Fibroblast of skin of back (primary cell): ENCODE data around the gene RBPJ.
A peak's percentile ranks its signal among the peaks of the same experiment; 100 is the strongest.
"Not testable (repeated sequence)": the region's sequence is repeated elsewhere in the genome, so short reads cannot be mapped to it uniquely, and the experiment has no call there.

Experiments
- DNase-seq: peaks from one replicate; pipeline ENCODE4 v3.0.0-alpha.2; 2013

Gene RBPJ

DNA sequence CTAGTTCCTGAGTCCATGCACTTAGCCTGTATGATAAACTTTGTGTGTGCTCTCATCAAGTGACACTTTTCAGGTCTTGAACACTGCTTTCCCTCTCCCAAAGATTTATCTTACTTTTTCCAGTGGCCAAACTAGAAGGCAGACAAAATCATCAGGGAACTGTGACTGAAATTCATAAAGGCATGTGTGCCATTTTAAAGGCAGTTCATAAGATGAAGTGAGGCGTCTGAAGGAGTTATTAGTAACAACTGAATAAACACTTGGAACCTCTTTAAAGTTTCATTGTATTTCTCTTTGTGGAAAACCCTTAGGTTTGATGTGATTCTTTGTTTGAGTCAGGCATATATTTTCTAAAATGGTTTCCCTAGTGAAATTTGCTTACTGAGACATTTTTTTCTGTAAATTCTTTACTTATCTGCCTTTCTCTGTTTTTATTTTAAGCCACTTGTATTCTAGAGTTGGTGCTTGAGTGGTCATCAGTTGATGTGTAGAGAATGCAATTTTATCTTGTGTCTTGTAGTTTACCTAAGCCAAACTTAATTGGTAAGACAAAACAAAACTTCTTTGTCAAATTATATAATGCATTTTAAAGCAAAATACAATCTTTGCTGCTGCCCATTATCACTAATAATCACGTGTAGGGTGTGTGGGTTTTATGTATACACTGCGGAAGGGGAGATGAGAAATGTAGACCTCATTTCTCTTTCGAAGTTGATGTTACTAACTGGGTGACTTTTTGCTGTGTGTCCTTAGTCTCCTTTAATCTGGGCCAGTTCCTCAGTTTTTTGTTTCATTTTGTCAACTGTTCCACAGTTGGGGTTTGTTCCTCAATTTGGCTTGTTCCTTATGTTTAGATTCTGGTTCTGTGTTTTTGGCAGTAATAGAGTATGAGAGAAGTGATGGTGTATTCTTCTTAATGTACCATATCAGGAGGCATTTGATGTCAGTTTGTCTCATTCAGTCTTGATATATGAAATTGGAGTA is 56.8 kb downstream of the RBPJ start:
- DNase-seq: no peak

DNA sequence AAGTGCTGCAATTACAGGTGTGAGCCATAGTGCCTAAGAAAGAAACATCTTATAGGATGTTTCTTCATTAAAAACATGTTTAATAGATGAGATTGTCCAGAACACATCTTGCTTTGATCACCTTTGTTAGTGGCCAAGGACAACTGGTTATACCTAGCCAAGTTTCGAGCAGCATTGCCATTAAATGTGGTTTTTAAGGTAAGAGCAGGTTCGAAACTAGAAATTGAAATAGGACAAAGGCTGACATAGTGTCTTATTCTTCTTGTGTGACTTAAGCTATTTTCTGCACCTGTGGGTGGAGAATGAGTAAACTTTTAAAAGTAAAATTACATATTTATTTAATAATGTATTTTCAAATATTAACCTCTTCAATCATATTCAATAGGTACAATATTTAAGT is 59.0 kb downstream of the RBPJ start:
- no peak for DNase-seq

DNA sequence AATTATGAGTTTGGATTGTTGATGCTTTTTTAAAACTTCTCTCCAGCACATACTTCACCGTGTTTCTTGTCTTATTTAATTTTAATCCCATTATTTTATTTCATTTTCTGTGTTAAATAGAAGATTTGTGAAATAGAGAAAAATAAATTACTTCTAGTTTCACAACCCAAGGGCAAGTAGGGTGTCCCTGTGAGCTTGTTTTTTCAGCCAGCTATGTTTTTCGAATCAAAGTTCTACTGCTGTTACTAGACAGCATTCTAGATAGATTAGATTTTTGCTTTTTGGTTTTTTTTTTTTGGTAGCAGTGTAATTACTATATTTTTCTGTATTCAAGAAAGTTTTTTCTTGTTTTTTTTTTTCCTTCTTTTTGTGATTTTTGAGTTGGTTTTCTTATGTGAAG is 59.9 kb downstream of the RBPJ start:
- no peak for DNase-seq

- DNase-seq: no peak
Observed at GRCh38 chr4:26384380-26385057, 63.7 kb downstream of the RBPJ start.

- no peak for DNase-seq
Observed at GRCh38 chr4:26385690-26386089, 64.9 kb downstream of the RBPJ start.

DNA sequence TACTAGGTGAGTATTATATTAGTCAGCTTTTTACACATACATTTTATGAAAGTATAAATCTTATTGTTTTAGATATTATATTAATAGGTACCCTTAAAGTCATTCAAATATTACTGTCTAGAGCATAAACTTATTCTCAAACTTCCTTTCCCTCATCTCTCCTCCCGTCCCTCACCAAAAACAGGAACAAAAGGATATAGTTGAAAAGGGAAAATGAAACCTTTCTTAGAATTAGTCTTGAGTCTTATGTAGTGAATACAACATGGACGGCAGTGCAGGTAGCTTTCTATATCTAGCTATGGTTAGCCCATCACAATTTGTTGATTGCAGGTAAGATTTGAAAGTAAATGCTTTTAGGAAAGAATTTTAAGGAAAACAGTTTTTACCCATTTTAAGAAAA is 65.6 kb downstream of the RBPJ start:
- DNase-seq: no peak

GRCh38 chr4:26388671-26389070 is 67.9 kb downstream of the RBPJ start:
- peak; percentile 21 for DNase-seq

DNA sequence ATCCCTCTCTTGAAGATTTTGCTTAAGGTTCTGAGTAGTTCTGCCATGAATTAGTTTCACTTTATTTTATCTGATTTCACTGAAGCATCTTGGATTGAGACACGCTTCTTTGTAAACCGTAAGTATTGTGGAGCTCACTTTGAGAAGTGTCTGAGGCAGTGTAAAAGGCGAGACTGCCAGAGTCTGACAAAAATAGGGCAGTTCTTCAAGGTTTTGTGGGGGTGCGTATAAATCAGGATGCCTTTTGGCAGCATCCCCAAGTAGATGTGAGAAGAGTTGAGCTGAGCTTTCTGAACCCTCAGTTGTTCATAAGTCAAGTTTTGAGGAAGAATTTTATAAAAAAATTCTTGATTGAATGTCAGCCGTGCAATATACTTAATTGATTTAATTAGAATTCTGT is 76.3 kb downstream of the RBPJ start:
- DNase-seq: no peak

- DNase-seq: no peak
Observed at GRCh38 chr4:26400132-26400531, 79.3 kb downstream of the RBPJ start.

DNA sequence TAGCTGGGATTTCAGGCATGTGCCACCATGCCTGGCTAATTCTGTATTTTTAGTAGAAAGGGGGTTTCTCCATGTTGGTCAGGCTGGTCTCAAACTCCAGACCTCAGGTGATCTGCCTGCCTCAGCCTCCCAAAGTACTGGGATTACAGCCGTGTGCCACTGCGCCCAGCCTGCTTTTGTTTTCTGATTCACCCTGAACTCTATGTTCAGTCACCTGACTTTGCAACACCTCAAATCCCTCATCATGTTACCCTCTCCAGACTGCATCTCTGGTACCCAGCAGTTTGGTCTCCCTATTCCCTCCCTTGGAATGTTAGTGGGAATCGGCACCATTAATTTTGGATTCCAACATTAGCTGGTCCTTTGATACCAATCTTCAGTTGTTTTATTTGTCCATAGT is 81.2 kb downstream of the RBPJ start:
- not testable (repeated sequence) for DNase-seq

GRCh38 chr4:26402458-26402857 is 81.6 kb downstream of the RBPJ start:
- no peak for DNase-seq

DNA sequence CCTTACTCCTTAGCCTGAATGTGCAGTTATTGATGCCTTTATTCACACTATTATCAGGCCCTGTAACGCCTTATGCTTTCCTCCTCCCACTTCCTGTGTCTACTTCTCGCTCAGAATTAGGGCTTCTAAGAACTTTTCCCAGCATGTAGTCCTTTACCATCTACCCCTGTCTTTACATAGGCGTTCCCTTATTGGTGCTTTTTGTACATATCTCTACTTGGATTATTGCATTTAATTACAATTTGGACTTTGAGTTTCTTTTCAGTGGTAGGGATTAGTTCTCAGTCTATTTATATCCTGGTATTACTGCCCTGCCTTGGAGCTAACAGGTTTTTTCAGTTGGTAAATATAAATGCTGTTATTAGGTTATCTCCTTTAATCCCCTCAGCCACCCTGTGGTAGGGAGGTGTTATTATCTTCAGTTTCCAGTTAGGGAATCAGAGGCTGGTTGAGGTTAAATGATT is 84.0 kb downstream of the RBPJ start:
- DNase-seq: no peak

DNA sequence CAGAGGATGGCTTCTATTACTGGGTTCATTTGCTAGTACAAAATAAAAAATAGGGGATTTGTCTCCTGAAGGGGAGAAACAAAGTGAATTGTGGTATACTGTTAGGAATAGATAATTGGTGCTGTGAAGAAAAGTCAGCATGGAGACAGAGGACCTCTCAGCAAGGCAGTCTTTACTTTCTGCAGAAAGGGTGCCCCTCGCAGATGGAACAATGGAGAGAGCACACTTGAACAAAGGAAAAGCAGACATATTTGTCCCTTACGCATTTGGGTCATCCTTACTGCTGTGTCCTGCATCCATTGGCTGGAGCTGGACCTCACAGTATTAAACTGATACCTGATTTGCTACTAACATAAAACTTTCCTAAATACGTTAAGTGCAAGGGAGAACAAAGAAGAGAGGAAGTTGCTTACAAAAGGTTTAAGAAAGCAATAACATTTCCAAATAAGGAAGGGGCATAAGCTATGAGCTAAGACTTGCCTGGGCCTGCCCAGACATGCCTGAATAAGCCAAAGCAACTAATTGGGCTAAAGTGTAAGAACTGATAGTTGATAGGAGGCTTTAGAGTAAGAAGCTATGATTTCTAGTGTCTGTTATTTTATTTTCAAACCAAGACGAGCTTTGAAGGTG is 85.6 kb downstream of the RBPJ start:
- DNase-seq: peak; percentile 22

DNA sequence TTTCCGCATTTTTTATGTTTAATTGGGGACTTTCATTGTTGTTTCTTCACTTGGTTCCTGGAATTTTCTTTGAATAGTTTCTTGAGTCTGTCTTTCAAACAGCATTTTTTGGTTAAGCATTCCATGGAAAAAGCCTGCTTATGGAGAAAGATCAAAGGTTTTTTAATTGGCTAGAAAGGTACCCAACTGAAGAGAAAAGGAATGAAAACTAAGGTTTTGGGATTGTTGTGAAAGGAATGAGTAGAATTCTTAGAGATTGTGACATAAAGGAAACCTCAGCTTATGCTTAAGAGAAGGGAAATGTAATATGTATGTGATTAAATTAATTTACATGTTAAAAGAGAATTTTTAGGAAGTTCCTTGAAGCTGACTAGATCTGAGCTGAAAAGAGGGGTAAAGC is 86.7 kb downstream of the RBPJ start:
- DNase-seq: no peak

DNA sequence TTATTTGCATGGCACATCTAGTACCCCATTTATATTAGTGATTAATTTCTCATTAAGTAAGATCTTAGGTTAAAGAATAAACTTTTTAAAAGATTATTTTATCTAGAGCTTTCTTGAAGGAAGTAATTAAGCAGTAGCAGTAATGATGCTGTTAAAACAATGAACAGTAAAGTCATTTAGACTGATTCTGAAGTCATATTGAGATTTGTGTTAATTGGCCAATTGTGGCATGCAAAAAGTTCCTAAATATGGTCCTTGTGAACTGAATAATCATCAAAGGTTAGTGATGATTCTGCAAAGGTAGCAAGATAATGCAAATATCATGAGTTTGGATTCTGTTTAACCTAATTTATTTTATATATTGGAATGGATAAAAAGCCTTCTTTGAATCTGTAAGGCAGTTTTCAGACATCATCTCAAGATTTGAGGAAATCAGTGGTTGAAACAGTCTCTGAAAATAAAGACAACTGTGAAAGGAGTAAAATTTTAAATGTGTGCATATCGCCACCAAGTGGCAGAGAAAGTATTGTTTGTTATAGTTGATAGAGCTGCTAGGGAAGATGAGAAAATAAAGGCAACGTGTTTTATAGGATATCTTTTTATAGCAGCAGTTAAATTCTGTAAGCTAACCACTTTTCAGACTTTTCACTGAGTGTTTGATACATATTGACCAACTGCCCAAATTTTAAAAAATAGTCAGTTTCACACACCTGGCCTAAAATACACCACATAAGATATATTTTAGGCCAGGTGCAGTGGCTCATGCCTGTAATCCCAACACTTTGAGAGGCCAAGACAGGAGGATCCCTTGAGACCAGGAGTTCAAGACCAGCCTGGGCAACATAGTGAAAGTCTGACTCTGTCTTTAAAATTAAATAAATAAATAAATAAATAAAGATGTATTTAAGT is 89.8 kb downstream of the RBPJ start:
- DNase-seq: peak; percentile 66

GRCh38 chr4:26412381-26413372 is 91.9 kb downstream of the RBPJ start:
- no peak for DNase-seq

- no peak for DNase-seq
Observed at GRCh38 chr4:26413582-26413981, 92.8 kb downstream of the RBPJ start.

DNA sequence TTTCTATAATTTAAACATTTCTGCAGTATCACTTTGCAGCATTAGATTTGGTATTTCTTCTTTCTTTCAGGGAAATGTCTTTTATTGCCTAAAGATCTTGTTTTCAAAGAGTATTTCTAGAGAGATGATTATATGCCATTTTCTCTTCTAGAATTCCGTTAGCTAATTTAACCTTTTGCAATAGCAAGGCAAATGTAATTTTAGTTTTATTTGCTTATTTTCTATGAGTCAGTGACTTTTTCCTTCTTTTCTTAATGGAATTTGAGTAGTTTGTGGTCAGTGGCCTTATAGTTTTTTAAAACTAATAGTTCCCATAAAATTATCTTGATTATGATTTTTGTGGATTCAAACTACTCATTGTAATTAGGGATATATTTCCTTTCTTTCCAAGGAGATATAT is 97.3 kb downstream of the RBPJ start:
- DNase-seq: no peak

- DNase-seq: no peak
Observed at GRCh38 chr4:26418850-26419249, 98.0 kb downstream of the RBPJ start.

DNA sequence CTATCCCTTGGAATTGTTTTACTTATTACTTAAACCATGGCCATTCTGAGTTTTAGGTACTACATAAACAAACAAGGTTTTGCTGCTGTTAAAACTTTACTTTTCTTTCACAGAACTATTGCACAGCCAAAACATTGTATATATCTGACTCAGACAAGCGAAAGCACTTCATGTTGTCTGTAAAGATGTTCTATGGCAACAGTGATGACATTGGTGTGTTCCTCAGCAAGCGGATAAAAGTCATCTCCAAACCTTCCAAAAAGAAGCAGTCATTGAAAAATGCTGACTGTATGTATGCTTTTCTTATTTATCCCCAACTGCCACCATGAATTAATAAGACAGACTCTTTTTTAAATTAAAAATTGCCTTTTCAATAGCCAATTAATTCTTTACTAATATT is 99.6 kb downstream of the RBPJ start:
- peak; percentile 68 for DNase-seq

GRCh38 chr4:26420913-26421312 is 100.1 kb downstream of the RBPJ start:
- peak; percentile 30 for DNase-seq
